Thyroid gland (tissue), 4 donors: ENCODE results near the gene PARP1. TPM values are rescaled to one million over a fixed set of nuclear protein-coding genes. Genes with fewer than 3 reads are reported as not detected.
A peak's percentile ranks its signal among the peaks of the same experiment; 100 is the strongest.

ENCODE experiments used
- DNase-seq, 2 donors: peaks; one replicate each; pipeline ENCODE4 v3.0.0-alpha.2; 2019
- H3K27ac ChIP-seq, 3 donors: fragments of 200-600 bp; sonication (generic); 1 replicate in 2 of 3; 2 replicates in 1 of 3; pipeline ENCODE4 v1.5.1; 2016 to 2019; ENCODE audit warnings: mild to moderate bottlenecking in 1 of 3, moderate library complexity in 1 of 3
- H3K27me3 ChIP-seq: fragments of 200-600 bp; sonication (generic); one replicate; pipeline ENCODE4 v1.5.1; 2019
- H3K36me3 ChIP-seq, 2 donors: fragments of 200-600 bp; sonication (generic); one replicate each; pipeline ENCODE4 v1.5.1; 2016 to 2019
- H3K4me1 ChIP-seq, 2 donors: fragments of 200-600 bp; sonication (generic); one replicate each; pipeline ENCODE4 v1.5.1; 2017 to 2019
- H3K4me3 ChIP-seq, 3 donors: fragments of 200-600 bp; sonication (generic); replicated peaks in 1 of 3; 1 replicate in 2 of 3; 2 replicates in 1 of 3; pipeline ENCODE4 v1.5.1; 2016; ENCODE audit warnings: mild to moderate bottlenecking in 1 of 3
- H3K9me3 ChIP-seq: fragments of 200-600 bp; sonication (generic); one replicate; pipeline ENCODE4 v1.5.1; 2017
- CTCF ChIP-seq, 6 experiments: fragments of 200-600 bp in 3 of 6; fragments of 450-650 bp in 3 of 6; sonication (generic) in 3 of 6; IDR thresholded peaks; one replicate each; pipeline ENCODE4 v1.5.1; 2016 to 2019; ENCODE audit warnings: antibody characterized with exemption in 6 of 6, mild to moderate bottlenecking in 2 of 6, inconsistent platforms in 1 of 6, moderate library complexity in 1 of 6
- POLR2A ChIP-seq, 2 donors: fragments of 450-650 bp; IDR thresholded peaks; one replicate each; pipeline ENCODE4 v1.6.1; 2017; ENCODE audit warnings: antibody characterized with exemption in 2 of 2, mild to moderate bottlenecking in 2 of 2, moderate library complexity in 1 of 2
- WGBS, 2 donors: methylation state at CpG; one replicate each; pipeline ENCODE4 v1.1.5; 2017; 5-methylcytosine and 5-hydroxymethylcytosine counted together
- intact Hi-C: fragments of 100-400 bp; cut with DNase I; formaldehyde crosslinking; loops from one replicate; pipeline ENCODE4 v1.15.1; 2023
- total RNA-seq, 4 donors: library from RNA; depleted of rRNA; stranded (reverse); fragments of >200 nt; gene quantifications; one replicate each; pipeline ENCODE4 v1.2.3, GENCODE V29; 2016

PARP1 gene
- total RNA-seq, 4 donors from 2014 or later = 47.8 to 103 (median 90.5) TPM

- H3K4me3 ChIP-seq = no peak overlapping the region
- no peak overlapping the region for H3K27ac ChIP-seq
- no peaks in the 10 kb centered on the region for H3K9me3 ChIP-seq
- intact Hi-C loops = no loop called here
- 79 to 81% methylated on average over 24 of the region's 24 CpGs for WGBS, 2 donors
- H3K27me3 ChIP-seq = no peaks in the 10 kb centered on the region
- DNase-seq = no peak
- TF ChIP-seq POLR2A (IDR thresholded peaks at IDR 0.05) (no peak), CTCF (IDR thresholded peaks at IDR 0.05) (no peak)
- H3K4me1 ChIP-seq = peaks cover 0 to 12% of the 10 kb centered on the region in 2 donors
- H3K36me3 ChIP-seq = no peaks in the 10 kb centered on the region
These were observed 17.6 kb upstream of the PARP1 start for GRCh38 chr1:226425431-226426031.

- WGBS, 2 donors = 33 to 48% methylated on average over 2 of the region's 2 CpGs
- Histone ChIP-seq H3K27ac (no peak overlapping the region), H3K9me3 (no peaks in the 10 kb centered on the region), H3K4me3 (no peak overlapping the region), H3K27me3 (no peaks in the 10 kb centered on the region), H3K4me1 (peaks cover 0 to 12% of the 10 kb centered on the region in 2 donors), H3K36me3 (no peaks in the 10 kb centered on the region)
- DNase-seq = no peak
- TF ChIP-seq POLR2A (IDR thresholded peaks at IDR 0.05) = no peak
- no peak for TF ChIP-seq CTCF (IDR thresholded peaks at IDR 0.05)
- intact Hi-C loops = no loop called here
These were observed 17.1 kb upstream of the PARP1 start for GRCh38 chr1:226425004-226425378.

GRCh38 chr1:226424221-226425003, 16.5 kb upstream of the PARP1 start:
- DNase-seq = no peak
- H3K36me3 ChIP-seq = no peaks in the 10 kb centered on the region
- peak in 4 of 6 experiments; percentile 10 to 55 (median 50) for TF ChIP-seq CTCF (IDR thresholded peaks at IDR 0.05)
- no peak for TF ChIP-seq POLR2A (IDR thresholded peaks at IDR 0.05)
- H3K9me3 ChIP-seq = no peaks in the 10 kb centered on the region
- no peaks in the 10 kb centered on the region for H3K27me3 ChIP-seq
- H3K27ac ChIP-seq = no peak overlapping the region
- no peak overlapping the region for H3K4me3 ChIP-seq
- 62 to 63% methylated on average over 8 of the region's 8 CpGs for WGBS, 2 donors
- intact Hi-C loops = no loop called here
- H3K4me1 ChIP-seq = peaks cover 0 to 12% of the 10 kb centered on the region in 2 donors

- intact Hi-C loops = no loop called here
- Histone ChIP-seq H3K36me3 (no peaks in the 10 kb centered on the region), H3K27me3 (no peaks in the 10 kb centered on the region), H3K9me3 (no peaks in the 10 kb centered on the region), H3K27ac (no peak overlapping the region), H3K4me1 (no peaks in the 10 kb centered on the region), H3K4me3 (no peak overlapping the region)
- 90 to 99% methylated on average over 6 of the region's 6 CpGs for WGBS, 2 donors
- TF ChIP-seq POLR2A (IDR thresholded peaks at IDR 0.05) (no peak), CTCF (IDR thresholded peaks at IDR 0.05) (no peak)
- no peak for DNase-seq
These were observed 14.6 kb upstream of the PARP1 start for GRCh38 chr1:226422478-226422877.

- H3K4me3 ChIP-seq = no peak overlapping the region
- DNase-seq = no peak
- 94 to 96% methylated on average over 3 of the region's 3 CpGs for WGBS, 2 donors
- no peaks in the 10 kb centered on the region for H3K4me1 ChIP-seq
- intact Hi-C loops = no loop called here
- H3K27me3 ChIP-seq = no peaks in the 10 kb centered on the region
- H3K36me3 ChIP-seq = no peaks in the 10 kb centered on the region
- H3K9me3 ChIP-seq = no peaks in the 10 kb centered on the region
- no peak overlapping the region for H3K27ac ChIP-seq
- TF ChIP-seq POLR2A (IDR thresholded peaks at IDR 0.05) (no peak), CTCF (IDR thresholded peaks at IDR 0.05) (no peak)
These were observed 13.0 kb upstream of the PARP1 start for GRCh38 chr1:226420897-226421296.
